ENCODE data around the gene NHLH2.
A peak's percentile ranks its signal among the peaks of the same experiment; 100 is the strongest.

Gene NHLH2

DNA sequence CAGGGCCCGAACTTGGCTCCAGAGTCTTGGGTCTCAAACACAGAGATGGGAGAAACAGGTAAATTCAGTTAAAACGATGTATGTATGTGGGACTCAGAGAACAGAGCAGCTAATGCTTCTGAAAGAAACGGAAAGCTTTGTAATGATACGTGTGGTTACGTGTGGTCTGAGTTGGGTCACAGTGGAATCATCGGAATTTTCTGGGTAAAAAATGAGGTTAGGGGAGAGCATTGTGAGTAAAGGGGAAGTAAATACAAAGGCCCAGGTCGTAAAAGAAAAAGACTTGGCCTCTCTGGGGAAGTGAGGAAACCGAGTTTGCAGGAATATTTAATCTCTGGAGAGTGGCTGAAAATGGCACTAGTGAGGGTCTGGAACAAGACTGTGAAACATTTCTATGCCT, 8.3 kb downstream of the NHLH2 start:
- no peak for DNase-seq (ENCODE audit: low spot score)
- TF ChIP-seq CTCF (conservative IDR thresholded peaks at IDR 0.05; ENCODE audit: low read depth), result no peak
- no peak overlapping the region for H3K27ac ChIP-seq
- CTCF ChIA-PET, result no interaction called here
- POLR2A ChIA-PET (ENCODE audit: low non-redundant PET), result no interaction called here

DNA sequence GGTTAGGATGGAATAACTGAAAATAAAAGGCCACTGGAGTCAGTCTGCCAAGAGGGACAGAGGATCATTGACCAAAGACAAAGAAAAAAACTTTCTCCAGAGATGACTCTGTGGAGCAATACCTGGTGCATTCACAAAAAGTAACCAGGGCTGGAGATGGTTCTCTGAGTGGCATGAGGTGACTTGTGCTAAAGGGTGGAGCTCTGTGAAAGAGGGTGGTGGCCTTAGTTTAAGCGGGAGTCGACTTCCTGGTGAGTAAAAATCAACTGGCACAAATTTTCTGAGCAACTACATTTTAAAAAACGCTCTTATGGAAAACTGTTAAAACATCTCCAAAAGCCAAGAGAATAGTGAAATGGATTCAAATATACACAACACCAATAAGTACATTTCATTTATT, 10.0 kb downstream of the NHLH2 start:
- TF ChIP-seq CTCF (conservative IDR thresholded peaks at IDR 0.05; ENCODE audit: low read depth), result no peak
- ChIA-PET CTCF (no interaction called here), POLR2A (ENCODE audit: low non-redundant PET) (no interaction called here)
- no peak for DNase-seq (ENCODE audit: low spot score)
- no peak overlapping the region for H3K27ac ChIP-seq

GRCh38 chr1:115829947-115830346, 11.0 kb downstream of the NHLH2 start:
- POLR2A ChIA-PET (ENCODE audit: low non-redundant PET), result no interaction called here
- H3K27ac ChIP-seq, result peak overlapping the region; percentile 71
- CTCF ChIA-PET, result no interaction called here
- DNase-seq (ENCODE audit: low spot score), result no peak
- no peak for TF ChIP-seq CTCF (conservative IDR thresholded peaks at IDR 0.05; ENCODE audit: low read depth)

- DNase-seq (ENCODE audit: low spot score), result peak; percentile 95
- ChIA-PET CTCF (interaction anchor here (0.5 kb wide), 1 partner anchor 191 kb away, joined by 4 read pairs; no protein-coding TSS in a partner anchor), POLR2A (ENCODE audit: low non-redundant PET) (no interaction called here)
- TF ChIP-seq CTCF (conservative IDR thresholded peaks at IDR 0.05; ENCODE audit: low read depth), result no peak
- H3K27ac ChIP-seq, result peak overlapping the region; percentile 71
Observed at GRCh38 chr1:115829023-115829674, 11.8 kb downstream of the NHLH2 start.

- ChIA-PET POLR2A (ENCODE audit: low non-redundant PET) (no interaction called here), CTCF (interaction anchor here (0.5 to 1.1 kb wide), 2 partner anchors 11 to 192 kb away, joined by 4 read pairs; no protein-coding TSS in a partner anchor)
- no peak for TF ChIP-seq CTCF (conservative IDR thresholded peaks at IDR 0.05; ENCODE audit: low read depth)
- peak overlapping the region; percentile 71 for H3K27ac ChIP-seq
- DNase-seq (ENCODE audit: low spot score), result no peak
Observed at GRCh38 chr1:115828101-115829022, 12.6 kb downstream of the NHLH2 start.

GRCh38 chr1:115827452-115828044, 13.4 kb downstream of the NHLH2 start:
- TF ChIP-seq CTCF (conservative IDR thresholded peaks at IDR 0.05; ENCODE audit: low read depth), result no peak
- ChIA-PET POLR2A (ENCODE audit: low non-redundant PET) (no interaction called here), CTCF (interaction anchor here (1.1 kb wide), 1 partner anchor 12 kb away, joined by 4 read pairs; no protein-coding TSS in a partner anchor)
- no peak overlapping the region for H3K27ac ChIP-seq
- DNase-seq (ENCODE audit: low spot score), result no peak

Data from RWPE1 (cell line).